Peyer's patch (tissue), 4 donors: Measurements from ENCODE around the gene DDX10.

ENCODE experiments used
- POLR2A ChIP-seq, 2 donors: fragments of 450-650 bp; IDR thresholded peaks; one replicate each; pipeline ENCODE4 v1.5.1; 2017; ENCODE audit warnings: antibody characterized with exemption in 2 of 2, mild to moderate bottlenecking in 2 of 2, moderate library complexity in 2 of 2
- TF ChIP-seq, protein P1 (sequence below), 6 experiments: fragments of 450-650 bp in 4 of 6; fragments of 200-600 bp in 2 of 6; sonication (generic) in 1 of 6; IDR thresholded peaks; one replicate each; pipeline ENCODE4 v1.5.1; 2017 to 2019; ENCODE audit warnings: antibody characterized with exemption in 6 of 6, mild to moderate bottlenecking in 3 of 6, moderate library complexity in 1 of 6

DNA sequence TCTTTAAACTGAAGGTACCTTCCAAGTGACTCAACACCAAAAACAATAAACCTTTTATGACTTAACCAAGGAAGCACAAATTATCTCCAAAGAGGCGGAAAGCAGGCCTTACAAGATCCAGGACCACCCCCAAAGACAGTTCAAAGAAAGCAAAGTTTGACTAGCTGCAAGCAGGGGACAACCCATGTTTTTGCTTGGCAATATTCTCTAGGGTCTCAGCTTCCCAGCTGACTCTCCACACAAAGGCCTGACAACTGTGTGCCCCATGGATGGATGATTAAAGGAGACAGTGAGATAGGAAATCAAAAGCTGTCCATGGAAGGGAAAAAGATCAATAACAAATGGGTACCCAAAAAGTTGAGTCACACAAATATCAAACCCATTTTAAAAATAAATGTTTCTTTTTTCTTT is 232.2 kb downstream of the DDX10 start:
- TF ChIP-seq, protein P1, sequence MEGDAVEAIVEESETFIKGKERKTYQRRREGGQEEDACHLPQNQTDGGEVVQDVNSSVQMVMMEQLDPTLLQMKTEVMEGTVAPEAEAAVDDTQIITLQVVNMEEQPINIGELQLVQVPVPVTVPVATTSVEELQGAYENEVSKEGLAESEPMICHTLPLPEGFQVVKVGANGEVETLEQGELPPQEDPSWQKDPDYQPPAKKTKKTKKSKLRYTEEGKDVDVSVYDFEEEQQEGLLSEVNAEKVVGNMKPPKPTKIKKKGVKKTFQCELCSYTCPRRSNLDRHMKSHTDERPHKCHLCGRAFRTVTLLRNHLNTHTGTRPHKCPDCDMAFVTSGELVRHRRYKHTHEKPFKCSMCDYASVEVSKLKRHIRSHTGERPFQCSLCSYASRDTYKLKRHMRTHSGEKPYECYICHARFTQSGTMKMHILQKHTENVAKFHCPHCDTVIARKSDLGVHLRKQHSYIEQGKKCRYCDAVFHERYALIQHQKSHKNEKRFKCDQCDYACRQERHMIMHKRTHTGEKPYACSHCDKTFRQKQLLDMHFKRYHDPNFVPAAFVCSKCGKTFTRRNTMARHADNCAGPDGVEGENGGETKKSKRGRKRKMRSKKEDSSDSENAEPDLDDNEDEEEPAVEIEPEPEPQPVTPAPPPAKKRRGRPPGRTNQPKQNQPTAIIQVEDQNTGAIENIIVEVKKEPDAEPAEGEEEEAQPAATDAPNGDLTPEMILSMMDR (IDR thresholded peaks at IDR 0.05), result no peak
- TF ChIP-seq POLR2A (IDR thresholded peaks at IDR 0.05), result no peak
